C4-2B (cell line): ENCODE measurements around the gene TICRR.

Experiments used
- ZFX ChIP-seq: fragments of 450-650 bp; IDR thresholded peaks from 2 replicates; pipeline ENCODE4 v1.6.1; 2017
- TF ChIP-seq, protein P1 (sequence below): fragments of 450-650 bp; conservative IDR thresholded peaks from 2 replicates; pipeline ENCODE4 v1.5.1; 2017; ENCODE audit warnings: mild to moderate bottlenecking

DNA sequence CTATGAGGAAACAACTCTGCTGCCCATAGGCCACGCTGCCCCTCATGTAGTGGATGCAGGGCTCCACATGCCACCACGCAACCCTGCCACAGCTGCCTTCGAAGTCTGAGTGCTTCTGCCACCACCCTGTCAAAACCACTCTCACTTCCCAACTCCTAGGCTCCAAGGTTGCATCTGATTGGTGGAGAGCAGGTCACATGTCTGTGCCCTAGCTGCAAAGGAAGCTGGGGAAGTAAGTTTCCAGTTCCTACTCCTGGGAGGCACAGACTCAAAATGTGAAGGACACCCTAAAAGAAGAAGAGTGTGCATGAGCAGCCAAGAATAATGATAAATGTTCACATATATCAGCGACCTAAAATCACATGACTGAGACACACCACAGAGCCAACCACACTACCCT lies 31.9 kb upstream of the TICRR start:
- TF ChIP-seq, protein P1, sequence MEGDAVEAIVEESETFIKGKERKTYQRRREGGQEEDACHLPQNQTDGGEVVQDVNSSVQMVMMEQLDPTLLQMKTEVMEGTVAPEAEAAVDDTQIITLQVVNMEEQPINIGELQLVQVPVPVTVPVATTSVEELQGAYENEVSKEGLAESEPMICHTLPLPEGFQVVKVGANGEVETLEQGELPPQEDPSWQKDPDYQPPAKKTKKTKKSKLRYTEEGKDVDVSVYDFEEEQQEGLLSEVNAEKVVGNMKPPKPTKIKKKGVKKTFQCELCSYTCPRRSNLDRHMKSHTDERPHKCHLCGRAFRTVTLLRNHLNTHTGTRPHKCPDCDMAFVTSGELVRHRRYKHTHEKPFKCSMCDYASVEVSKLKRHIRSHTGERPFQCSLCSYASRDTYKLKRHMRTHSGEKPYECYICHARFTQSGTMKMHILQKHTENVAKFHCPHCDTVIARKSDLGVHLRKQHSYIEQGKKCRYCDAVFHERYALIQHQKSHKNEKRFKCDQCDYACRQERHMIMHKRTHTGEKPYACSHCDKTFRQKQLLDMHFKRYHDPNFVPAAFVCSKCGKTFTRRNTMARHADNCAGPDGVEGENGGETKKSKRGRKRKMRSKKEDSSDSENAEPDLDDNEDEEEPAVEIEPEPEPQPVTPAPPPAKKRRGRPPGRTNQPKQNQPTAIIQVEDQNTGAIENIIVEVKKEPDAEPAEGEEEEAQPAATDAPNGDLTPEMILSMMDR, result no peak
- no peak for TF ChIP-seq ZFX
